ENCODE measurements around the gene SULT1A2. TPM values are rescaled to one million over a fixed set of nuclear protein-coding genes. Genes with fewer than 3 reads are reported as not detected.

Gene SULT1A2
- total RNA-seq, 1 experiment from 2014 or later = 0.43 TPM

DNA sequence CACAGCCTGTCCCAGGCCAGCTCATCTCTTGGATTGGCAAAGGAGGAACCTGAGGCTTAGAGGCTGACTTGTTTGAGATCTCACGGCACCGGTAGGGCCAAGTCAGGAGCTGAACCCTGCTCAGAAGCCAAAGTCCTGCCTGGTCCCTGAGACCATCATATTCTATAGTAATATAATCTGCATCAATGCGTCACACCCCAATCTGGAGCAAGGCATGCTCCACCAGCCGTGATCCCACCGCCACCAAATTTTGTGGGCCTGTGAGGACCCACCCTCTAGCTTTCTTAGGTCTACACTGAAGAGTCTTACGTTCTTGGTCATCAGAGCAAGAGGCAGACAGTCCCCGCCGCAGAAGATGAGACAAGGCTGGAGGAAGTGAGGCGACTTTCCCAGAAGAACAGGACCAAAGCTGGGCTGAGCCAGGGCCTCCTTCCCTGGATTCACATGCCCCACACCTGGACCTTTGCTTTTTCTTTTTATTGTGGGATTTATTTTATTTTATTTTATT, 10.3 kb upstream of the SULT1A2 start:
- H3K4me1 Mint-ChIP-seq (ENCODE audit: low read depth, unreplicated experiment) = no peaks in the 10 kb centered on the region
- intact Hi-C loops (cut with micrococcal nuclease; ENCODE audit: unreplicated experiment) = no loop called here
- no peak overlapping the region for H3K4me3 Mint-ChIP-seq (ENCODE audit: unreplicated experiment)
- no peaks in the 10 kb centered on the region for H3K27me3 Mint-ChIP-seq (ENCODE audit: insufficient read depth, unreplicated experiment)
- no peak for DNase-seq
- BruUV-seq (replicated peaks) = no TSS peak
- H3K9me3 ChIP-seq = no peaks in the 10 kb centered on the region
- H3K4me3 ChIP-seq (ENCODE audit: low read depth, low read length) = no peak overlapping the region
- no peak overlapping the region for H3K27ac Mint-ChIP-seq (ENCODE audit: unreplicated experiment)
- H3K36me3 ChIP-seq (ENCODE audit: control insufficient read depth, insufficient read depth, low read length) = no peaks in the 10 kb centered on the region
- peaks cover 6% of the 10 kb centered on the region for H3K36me3 Mint-ChIP-seq (ENCODE audit: insufficient read depth, unreplicated experiment)
- no peaks in the 10 kb centered on the region for H3K9me3 Mint-ChIP-seq (ENCODE audit: unreplicated experiment)
- POLR2A ChIA-PET = no interaction called here
- CTCF ChIA-PET = no interaction called here
- no peaks in the 10 kb centered on the region for H3K27me3 ChIP-seq (replicated peaks; ENCODE audit: control insufficient read depth, insufficient read depth, low read length)
- TF ChIP-seq, protein P1, sequence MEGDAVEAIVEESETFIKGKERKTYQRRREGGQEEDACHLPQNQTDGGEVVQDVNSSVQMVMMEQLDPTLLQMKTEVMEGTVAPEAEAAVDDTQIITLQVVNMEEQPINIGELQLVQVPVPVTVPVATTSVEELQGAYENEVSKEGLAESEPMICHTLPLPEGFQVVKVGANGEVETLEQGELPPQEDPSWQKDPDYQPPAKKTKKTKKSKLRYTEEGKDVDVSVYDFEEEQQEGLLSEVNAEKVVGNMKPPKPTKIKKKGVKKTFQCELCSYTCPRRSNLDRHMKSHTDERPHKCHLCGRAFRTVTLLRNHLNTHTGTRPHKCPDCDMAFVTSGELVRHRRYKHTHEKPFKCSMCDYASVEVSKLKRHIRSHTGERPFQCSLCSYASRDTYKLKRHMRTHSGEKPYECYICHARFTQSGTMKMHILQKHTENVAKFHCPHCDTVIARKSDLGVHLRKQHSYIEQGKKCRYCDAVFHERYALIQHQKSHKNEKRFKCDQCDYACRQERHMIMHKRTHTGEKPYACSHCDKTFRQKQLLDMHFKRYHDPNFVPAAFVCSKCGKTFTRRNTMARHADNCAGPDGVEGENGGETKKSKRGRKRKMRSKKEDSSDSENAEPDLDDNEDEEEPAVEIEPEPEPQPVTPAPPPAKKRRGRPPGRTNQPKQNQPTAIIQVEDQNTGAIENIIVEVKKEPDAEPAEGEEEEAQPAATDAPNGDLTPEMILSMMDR (IDR thresholded peaks at IDR 0.05; ENCODE audit: insufficient read depth in 1 of 2, low read depth in 1 of 2, low read length in 1 of 2, severe bottlenecking in 1 of 2, unreplicated experiment in 1 of 2) = no peak
- no peaks in the 10 kb centered on the region for H3K4me1 ChIP-seq

DNA sequence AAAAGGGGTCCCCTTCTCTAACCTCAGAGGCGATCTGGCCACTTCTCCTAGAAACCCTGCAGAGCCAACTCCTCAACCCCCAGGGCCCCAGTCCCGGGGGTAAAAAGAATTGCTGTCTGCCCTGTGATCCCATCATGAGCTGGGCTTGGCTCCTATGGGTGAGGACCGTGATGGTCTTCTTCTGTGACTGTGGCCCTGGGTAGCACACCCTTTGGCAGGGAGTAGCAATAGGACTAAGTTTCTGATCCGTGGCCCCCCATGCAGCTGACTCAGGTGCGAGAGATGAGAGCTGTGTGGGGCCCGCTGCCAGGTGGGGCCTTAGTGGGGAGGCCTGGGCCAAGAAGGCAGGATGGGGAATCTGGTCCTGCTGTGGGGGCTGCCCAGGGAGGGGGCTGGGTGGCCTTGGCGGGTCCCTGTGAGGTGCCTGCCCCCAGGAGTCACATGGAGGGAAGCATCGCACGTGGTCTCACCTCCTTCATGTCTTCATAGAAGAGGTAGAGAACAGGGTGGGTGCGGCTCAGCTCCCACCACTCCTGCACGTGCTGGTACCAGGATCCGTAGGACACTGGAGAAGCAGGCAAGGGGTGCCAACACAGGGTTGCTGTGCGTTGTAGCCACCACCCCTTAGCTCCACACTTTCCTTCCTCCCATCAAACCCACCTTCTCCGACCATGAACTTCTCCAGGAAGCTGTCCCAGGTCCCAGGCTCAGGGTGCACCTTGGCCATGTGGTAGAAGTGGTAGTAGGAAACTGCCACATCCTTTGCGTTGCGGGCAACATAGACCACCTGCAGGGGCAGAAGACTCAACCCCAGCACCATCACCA, 9.7 kb upstream of the SULT1A2 start:
- H3K4me1 ChIP-seq = no peaks in the 10 kb centered on the region
- TF ChIP-seq, protein P1 (IDR thresholded peaks at IDR 0.05; ENCODE audit: insufficient read depth in 1 of 2, low read depth in 1 of 2, low read length in 1 of 2, severe bottlenecking in 1 of 2, unreplicated experiment in 1 of 2) = no peak
- H3K9me3 ChIP-seq = no peaks in the 10 kb centered on the region
- Mint-ChIP-seq H3K27me3 (ENCODE audit: insufficient read depth, unreplicated experiment) (no peaks in the 10 kb centered on the region), H3K36me3 (ENCODE audit: insufficient read depth, unreplicated experiment) (peaks cover 6% of the 10 kb centered on the region), H3K4me3 (ENCODE audit: unreplicated experiment) (no peak overlapping the region), H3K4me1 (ENCODE audit: low read depth, unreplicated experiment) (no peaks in the 10 kb centered on the region), H3K9me3 (ENCODE audit: unreplicated experiment) (no peaks in the 10 kb centered on the region), H3K27ac (ENCODE audit: unreplicated experiment) (no peak overlapping the region)
- no peak for DNase-seq
- CTCF ChIA-PET = no interaction called here
- H3K36me3 ChIP-seq (ENCODE audit: control insufficient read depth, insufficient read depth, low read length) = no peaks in the 10 kb centered on the region
- H3K27me3 ChIP-seq (replicated peaks; ENCODE audit: control insufficient read depth, insufficient read depth, low read length) = no peaks in the 10 kb centered on the region
- intact Hi-C loops (cut with micrococcal nuclease; ENCODE audit: unreplicated experiment) = no loop called here
- no peak overlapping the region for H3K4me3 ChIP-seq (ENCODE audit: low read depth, low read length)
- POLR2A ChIA-PET = no interaction called here
- no TSS peak for BruUV-seq (replicated peaks)

DNA sequence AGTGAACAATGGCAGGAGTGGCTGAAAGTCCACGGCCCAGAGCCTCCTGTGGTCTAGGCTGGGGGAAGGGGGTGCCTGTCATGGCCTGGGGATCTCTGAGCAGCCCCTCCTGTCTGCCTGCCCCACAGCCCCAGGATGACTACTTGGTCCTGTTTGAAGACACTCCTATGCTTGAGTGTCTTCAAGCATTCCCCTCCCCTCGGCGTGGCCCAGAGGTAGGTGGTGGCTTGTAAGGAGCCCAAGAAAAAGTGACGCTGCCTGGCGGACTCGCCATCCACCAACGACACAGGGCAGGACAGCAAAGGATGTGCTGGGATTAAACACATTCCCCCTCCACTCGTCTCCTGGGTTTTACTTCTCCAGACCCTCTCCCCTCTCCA, 7.3 kb upstream of the SULT1A2 start:
- Histone ChIP-seq H3K9me3 (no peaks in the 10 kb centered on the region), H3K27me3 (replicated peaks; ENCODE audit: control insufficient read depth, insufficient read depth, low read length) (no peaks in the 10 kb centered on the region), H3K36me3 (ENCODE audit: control insufficient read depth, insufficient read depth, low read length) (no peaks in the 10 kb centered on the region), H3K4me1 (no peaks in the 10 kb centered on the region), H3K4me3 (ENCODE audit: low read depth, low read length) (no peak overlapping the region)
- no peak for DNase-seq
- TF ChIP-seq, protein P1 (IDR thresholded peaks at IDR 0.05; ENCODE audit: insufficient read depth in 1 of 2, low read depth in 1 of 2, low read length in 1 of 2, severe bottlenecking in 1 of 2, unreplicated experiment in 1 of 2) = no peak
- H3K27ac Mint-ChIP-seq (ENCODE audit: unreplicated experiment) = no peak overlapping the region
- no peaks in the 10 kb centered on the region for H3K4me1 Mint-ChIP-seq (ENCODE audit: low read depth, unreplicated experiment)
- BruUV-seq (replicated peaks) = no TSS peak
- ChIA-PET POLR2A (no interaction called here), CTCF (no interaction called here)
- intact Hi-C loops (cut with micrococcal nuclease; ENCODE audit: unreplicated experiment) = no loop called here
- no peaks in the 10 kb centered on the region for H3K27me3 Mint-ChIP-seq (ENCODE audit: insufficient read depth, unreplicated experiment)
- no peak overlapping the region for H3K4me3 Mint-ChIP-seq (ENCODE audit: unreplicated experiment)
- no peaks in the 10 kb centered on the region for H3K9me3 Mint-ChIP-seq (ENCODE audit: unreplicated experiment)
- H3K36me3 Mint-ChIP-seq (ENCODE audit: insufficient read depth, unreplicated experiment) = peaks cover 6% of the 10 kb centered on the region
